Measurements from ENCODE around the gene STH. TPM values are rescaled to one million over a fixed set of nuclear protein-coding genes. Genes with fewer than 3 reads are reported as not detected.

The STH gene
- total and polyA plus RNA-seq, 2 experiments from 2014 or later: 0.55 TPM; not detected in 1

- Histone ChIP-seq H4K20me1 (replicated peaks; ENCODE audit: insufficient read depth) (no peaks in the 10 kb centered on the region), H3K4me3 (no peak overlapping the region), H3K4me1 (ENCODE audit: insufficient read depth) (peaks cover 16% of the 10 kb centered on the region), H3K79me2 (replicated peaks; ENCODE audit: insufficient read depth) (no peaks in the 10 kb centered on the region), H3F3A (replicated peaks; ENCODE audit: low read depth) (no peaks in the 10 kb centered on the region), H3K27ac (ENCODE audit: low read depth) (no peak overlapping the region), H3K4me2 (no peak overlapping the region), H3K9me2 (ENCODE audit: insufficient read depth) (no peaks in the 10 kb centered on the region), H3K27me3 (ENCODE audit: insufficient read depth) (peaks cover 13% of the 10 kb centered on the region), H3K36me3 (ENCODE audit: insufficient read depth) (no peaks in the 10 kb centered on the region), H2AFZ (no peak overlapping the region)
- Mint-ChIP-seq H3K4me1 (peaks cover 20% of the 10 kb centered on the region), H3K9me3 (no peaks in the 10 kb centered on the region), H3K27ac (no peak overlapping the region), H3K36me3 (ENCODE audit: low read depth) (no peaks in the 10 kb centered on the region), H3K4me3 (no peak overlapping the region), H3K27me3 (ENCODE audit: insufficient read depth, low read depth, poor library complexity) (peaks cover 9% of the 10 kb centered on the region)
- DNase-seq (ENCODE audit: low spot score): no peak
- no peak for ATAC-seq
- TF ChIP-seq STAT1 (IDR thresholded peaks at IDR 0.05; ENCODE audit: unreplicated experiment) (no peak), ZNF462 (CRISPR knock-in tag; IDR thresholded peaks at IDR 0.05) (no peak), ETS1 (IDR thresholded peaks at IDR 0.05) (no peak), EZH2 (IDR thresholded peaks at IDR 0.05; ENCODE audit: low read depth, unreplicated experiment) (no peak), JUNB (IDR thresholded peaks at IDR 0.05; ENCODE audit: unreplicated experiment) (no peak), ZNF114 (CRISPR knock-in tag; IDR thresholded peaks at IDR 0.05) (no peak), ZNF331 (CRISPR knock-in tag; IDR thresholded peaks at IDR 0.05; ENCODE audit: low read depth) (no peak), NANOG (IDR thresholded peaks at IDR 0.05; ENCODE audit: borderline replicate concordance) (no peak)
- TF ChIP-seq, protein P1, sequence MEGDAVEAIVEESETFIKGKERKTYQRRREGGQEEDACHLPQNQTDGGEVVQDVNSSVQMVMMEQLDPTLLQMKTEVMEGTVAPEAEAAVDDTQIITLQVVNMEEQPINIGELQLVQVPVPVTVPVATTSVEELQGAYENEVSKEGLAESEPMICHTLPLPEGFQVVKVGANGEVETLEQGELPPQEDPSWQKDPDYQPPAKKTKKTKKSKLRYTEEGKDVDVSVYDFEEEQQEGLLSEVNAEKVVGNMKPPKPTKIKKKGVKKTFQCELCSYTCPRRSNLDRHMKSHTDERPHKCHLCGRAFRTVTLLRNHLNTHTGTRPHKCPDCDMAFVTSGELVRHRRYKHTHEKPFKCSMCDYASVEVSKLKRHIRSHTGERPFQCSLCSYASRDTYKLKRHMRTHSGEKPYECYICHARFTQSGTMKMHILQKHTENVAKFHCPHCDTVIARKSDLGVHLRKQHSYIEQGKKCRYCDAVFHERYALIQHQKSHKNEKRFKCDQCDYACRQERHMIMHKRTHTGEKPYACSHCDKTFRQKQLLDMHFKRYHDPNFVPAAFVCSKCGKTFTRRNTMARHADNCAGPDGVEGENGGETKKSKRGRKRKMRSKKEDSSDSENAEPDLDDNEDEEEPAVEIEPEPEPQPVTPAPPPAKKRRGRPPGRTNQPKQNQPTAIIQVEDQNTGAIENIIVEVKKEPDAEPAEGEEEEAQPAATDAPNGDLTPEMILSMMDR (conservative IDR thresholded peaks at IDR 0.05; ENCODE audit: low read depth in 2 of 2): no peak
Observed at GRCh38 chr17:45952814-45953320, 46.2 kb upstream of the STH start.

Data from GM23338 (cell line).